HepG2 (cell line): ENCODE measurements around the gene THSD4.

Experiments used
- ATAD3A ChIP-seq: sonication (generic); formaldehyde crosslinking; IDR thresholded peaks from 2 replicates; pipeline ENCODE4 v1.4.0; 2020; ENCODE audit warnings: missing genetic modification reagents
- BCL3 ChIP-seq: sonication (generic); formaldehyde crosslinking; IDR thresholded peaks from 2 replicates; pipeline ENCODE4 v1.5.1; 2020; ENCODE audit warnings: mild to moderate bottlenecking, missing genetic modification reagents, moderate library complexity
- CEBPG ChIP-seq: IDR thresholded peaks from 2 replicates; pipeline ENCODE4 v1.6.1; 2016
- CTCF ChIP-seq: sonication (generic); formaldehyde crosslinking; IDR thresholded peaks from 2 replicates; pipeline ENCODE4 v1.5.0; 2020; ENCODE audit warnings: mild to moderate bottlenecking, missing genetic modification reagents, moderate library complexity
- FOXK1 ChIP-seq: sonication (generic); formaldehyde crosslinking; IDR thresholded peaks from 2 replicates; pipeline ENCODE4 v1.4.0; 2020; ENCODE audit warnings: low read depth, missing genetic modification reagents, borderline replicate concordance
- KLF15 ChIP-seq: sonication (generic); formaldehyde crosslinking; IDR thresholded peaks from 2 replicates; pipeline ENCODE4 v1.8.1; 2023; ENCODE audit warnings: borderline replicate concordance, mild to moderate bottlenecking, inconsistent platforms, missing genetic modification reagents, mixed read lengths
- MAX ChIP-seq: IDR thresholded peaks from 2 replicates; pipeline ENCODE4 v1.6.1; 2012; ENCODE audit warnings: inconsistent platforms
- UBTF ChIP-seq: sonication (generic); formaldehyde crosslinking; IDR thresholded peaks from 2 replicates; pipeline ENCODE4 v1.4.0; 2020; ENCODE audit warnings: mild to moderate bottlenecking, missing genetic modification reagents
- ZNF274 ChIP-seq: sonication (generic); formaldehyde crosslinking; IDR thresholded peaks from 2 replicates; pipeline ENCODE4 v1.5.1; 2020; ENCODE audit warnings: mild to moderate bottlenecking, missing genetic modification reagents
- ZNF598 ChIP-seq: sonication (generic); formaldehyde crosslinking; IDR thresholded peaks from 2 replicates; pipeline ENCODE4 v1.5.1; 2020; ENCODE audit warnings: mild to moderate bottlenecking, missing genetic modification reagents, borderline replicate concordance

- TF ChIP-seq ZNF598 (no peak), CEBPG (CRISPR knock-in tag) (no peak), ATAD3A (CRISPR knock-in tag) (no peak), ZNF274 (CRISPR knock-in tag) (no peak), UBTF (CRISPR knock-in tag) (no peak), MAX (no peak), CTCF (no peak), FOXK1 (CRISPR knock-in tag) (no peak), KLF15 (no peak), BCL3 (CRISPR knock-in tag) (no peak)
Measured at GRCh38 chr15:71664622-71665021, 549.4 kb downstream of the THSD4 start.
